MM.1S (cell line): ENCODE data around the gene KRT38.

Source experiments
- EZH2phosphoT487 ChIP-seq: fragments of 300-600 bp; sonication (generic); IDR thresholded peaks from 2 replicates; pipeline ENCODE4 v1.6.1; 2018; ENCODE audit warnings: antibody characterized with exemption, low read length
- TF ChIP-seq, protein P1 (sequence below): fragments of 300-600 bp; sonication (generic); IDR thresholded peaks from 2 replicates; pipeline ENCODE4 v1.5.1; 2016; ENCODE audit warnings: antibody characterized with exemption, low read length, mixed read lengths

DNA sequence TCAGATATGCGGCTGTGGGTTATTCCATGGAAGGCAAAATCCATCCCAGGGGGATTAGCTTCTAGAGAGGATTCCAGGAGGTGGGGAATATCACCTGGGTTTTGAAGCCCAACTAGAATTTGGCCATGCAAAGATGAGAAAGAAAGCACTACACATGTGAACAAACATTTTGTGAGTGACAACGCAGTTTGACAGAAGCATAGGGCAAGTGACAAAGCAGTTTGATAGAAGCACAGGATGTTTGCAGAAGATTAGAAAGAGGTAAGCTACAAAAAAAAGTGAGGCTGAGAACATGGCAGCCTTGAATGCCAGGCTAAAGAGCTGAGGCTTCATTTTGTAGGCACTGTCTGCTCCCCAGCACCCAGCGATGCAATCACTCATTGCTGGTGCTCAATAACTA lies 12.3 kb upstream of the KRT38 start:
- TF ChIP-seq, protein P1, sequence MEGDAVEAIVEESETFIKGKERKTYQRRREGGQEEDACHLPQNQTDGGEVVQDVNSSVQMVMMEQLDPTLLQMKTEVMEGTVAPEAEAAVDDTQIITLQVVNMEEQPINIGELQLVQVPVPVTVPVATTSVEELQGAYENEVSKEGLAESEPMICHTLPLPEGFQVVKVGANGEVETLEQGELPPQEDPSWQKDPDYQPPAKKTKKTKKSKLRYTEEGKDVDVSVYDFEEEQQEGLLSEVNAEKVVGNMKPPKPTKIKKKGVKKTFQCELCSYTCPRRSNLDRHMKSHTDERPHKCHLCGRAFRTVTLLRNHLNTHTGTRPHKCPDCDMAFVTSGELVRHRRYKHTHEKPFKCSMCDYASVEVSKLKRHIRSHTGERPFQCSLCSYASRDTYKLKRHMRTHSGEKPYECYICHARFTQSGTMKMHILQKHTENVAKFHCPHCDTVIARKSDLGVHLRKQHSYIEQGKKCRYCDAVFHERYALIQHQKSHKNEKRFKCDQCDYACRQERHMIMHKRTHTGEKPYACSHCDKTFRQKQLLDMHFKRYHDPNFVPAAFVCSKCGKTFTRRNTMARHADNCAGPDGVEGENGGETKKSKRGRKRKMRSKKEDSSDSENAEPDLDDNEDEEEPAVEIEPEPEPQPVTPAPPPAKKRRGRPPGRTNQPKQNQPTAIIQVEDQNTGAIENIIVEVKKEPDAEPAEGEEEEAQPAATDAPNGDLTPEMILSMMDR, result no peak
- TF ChIP-seq EZH2phosphoT487, result no peak
